HG03097 (cell line): ENCODE data around the gene DNMT1.
A peak's percentile ranks its signal among the peaks of the same experiment; 100 is the strongest.
"Not testable (repeated sequence)": the region's sequence is repeated elsewhere in the genome, so short reads cannot be mapped to it uniquely, and the experiment has no call there.

Experiments used
- ATAC-seq: cut with Tn5 transposase; IDR thresholded peaks from one replicate; pipeline ENCODE4 v1.9.1; 2021; ENCODE audit not compliant: unreplicated experiment, low FRiP score

Gene DNMT1

DNA sequence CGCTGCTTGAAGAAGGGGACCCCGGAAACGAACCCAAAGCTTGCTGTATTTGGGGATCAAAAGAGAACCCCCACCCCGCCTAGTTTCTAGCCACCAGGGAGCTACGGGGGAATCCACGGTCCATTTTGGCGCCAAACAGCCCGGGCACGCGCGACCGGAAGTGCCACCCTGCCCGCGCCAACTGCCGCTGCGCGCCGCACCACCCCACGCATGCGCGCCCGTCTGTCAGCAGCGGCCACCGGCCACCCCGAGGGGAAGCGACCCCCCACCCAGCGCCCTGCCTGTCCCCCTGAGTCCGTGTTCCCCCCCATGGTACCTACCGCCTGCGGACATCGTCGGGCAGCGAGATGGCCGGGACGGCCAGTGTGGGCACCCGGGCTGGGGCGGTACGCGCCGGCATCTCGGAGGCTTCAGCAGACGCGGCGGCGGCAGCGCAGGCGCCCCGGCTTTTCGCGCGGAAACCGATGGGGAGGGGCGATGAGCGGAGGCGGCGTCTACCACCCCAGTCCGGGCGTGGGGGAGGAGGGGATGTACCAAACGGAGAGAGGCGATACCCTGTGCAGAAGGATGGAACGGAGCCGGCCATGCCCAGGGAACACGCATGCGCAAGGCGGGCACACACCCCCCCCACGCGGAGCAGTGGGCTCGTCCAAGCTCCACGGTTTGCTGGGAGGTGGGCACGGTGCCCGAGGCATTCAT is at the start of gene DNMT1:
DNMT1 (minus strand) TSS at position 454 of the 699 bp plus-strand sequence; CDS start at position 400, 54 bp downstream.
- ATAC-seq, result peak; percentile 84

DNA sequence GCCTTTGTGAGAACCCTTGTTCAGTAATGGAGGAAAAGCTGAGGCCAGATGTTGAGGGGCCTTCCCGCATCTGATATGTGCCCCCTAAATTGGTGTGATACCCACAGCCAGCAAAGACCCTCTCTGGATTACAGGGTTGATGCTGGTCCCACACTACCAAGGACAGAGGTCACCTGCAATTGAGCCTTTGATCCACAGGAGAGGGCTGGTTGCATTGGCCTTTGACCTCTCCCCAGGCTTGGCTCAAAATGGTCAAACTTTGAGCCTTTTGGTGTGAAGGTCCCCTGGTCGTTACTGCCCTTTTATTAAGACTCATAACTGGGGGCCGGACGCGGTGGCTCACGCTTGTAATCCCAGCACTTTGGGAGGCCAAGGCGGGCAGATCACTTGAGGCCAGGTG is 48.9 kb upstream of the DNMT1 start:
- ATAC-seq, result no peak

DNA sequence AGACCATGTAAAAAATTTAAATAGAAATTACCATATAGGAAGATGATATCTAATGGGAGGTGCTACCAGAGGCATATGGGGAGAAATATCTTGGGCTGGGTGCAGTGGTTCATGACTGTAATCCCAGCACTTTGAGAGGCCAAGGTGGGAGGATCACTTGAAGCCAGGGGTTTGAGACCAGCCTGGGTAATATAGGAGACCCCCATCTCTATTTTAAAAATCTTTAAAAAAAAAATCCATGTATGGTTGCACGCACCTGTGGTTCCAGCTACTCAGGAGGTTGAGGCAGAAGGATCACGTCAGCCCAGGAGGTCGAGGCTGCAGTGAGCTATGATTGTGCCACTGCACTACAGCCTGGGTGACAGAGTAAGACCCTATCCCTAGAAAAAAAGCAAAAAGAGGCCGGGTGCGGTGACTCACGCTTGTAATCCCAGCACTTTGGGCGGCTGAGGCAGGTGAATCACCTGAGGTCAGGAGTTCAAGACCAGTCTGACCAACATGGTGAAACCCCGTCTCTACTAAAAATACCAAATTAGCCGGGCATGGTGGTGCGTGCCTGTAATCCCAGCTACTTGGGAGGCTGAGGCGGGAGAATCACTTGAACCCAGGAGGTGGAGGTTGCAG is 47.2 kb upstream of the DNMT1 start:
- not testable (repeated sequence) for ATAC-seq

DNA sequence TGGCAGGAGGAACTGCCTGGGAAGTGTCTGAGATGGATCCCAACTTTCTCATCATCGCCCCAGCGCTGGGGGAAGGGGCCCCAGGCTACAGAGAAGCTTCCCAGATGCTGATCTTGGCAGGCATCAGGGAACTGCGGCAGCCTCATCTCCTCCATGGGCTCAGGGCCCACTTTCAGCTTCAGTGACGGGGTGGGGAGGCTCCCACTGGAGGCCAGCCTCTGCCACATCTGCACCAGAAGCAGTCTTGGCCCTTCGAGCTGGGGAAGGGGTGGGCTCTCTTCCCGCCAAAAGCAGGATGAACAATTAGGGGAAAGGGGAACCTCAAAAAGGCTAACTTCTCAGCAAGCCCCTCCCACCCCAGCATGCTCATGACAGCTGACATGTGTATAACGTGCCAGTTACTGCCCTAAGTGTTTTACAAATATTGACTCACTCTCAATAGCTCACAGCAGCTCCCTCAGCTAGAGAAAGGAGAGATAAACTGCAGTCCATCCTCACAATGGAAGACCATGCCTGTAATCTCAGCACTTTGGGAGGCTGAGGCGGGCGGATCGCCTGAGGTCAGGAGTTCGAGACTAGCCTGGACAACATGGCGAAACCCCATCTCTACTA is 43.5 kb upstream of the DNMT1 start:
- no peak for ATAC-seq

DNA sequence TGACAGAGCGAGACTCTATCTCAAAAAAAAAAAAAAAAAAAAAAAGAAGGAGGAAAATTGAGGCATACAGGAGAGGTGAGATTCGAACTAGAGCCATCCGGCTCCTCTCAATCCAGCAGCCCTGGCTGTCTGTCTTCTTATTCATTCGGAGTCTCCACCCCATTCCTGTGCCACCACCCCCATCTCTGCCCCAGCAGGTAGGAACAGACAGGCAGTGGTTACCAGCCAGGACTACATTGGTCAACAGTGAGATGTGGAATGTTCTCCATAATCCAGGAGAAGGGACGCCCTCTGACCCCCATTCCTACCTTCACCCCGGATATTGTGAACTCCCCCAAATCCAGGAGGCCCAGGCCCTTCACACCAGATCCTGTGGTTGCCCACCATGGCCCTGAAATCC is 42.9 kb upstream of the DNMT1 start:
- no peak for ATAC-seq

DNA sequence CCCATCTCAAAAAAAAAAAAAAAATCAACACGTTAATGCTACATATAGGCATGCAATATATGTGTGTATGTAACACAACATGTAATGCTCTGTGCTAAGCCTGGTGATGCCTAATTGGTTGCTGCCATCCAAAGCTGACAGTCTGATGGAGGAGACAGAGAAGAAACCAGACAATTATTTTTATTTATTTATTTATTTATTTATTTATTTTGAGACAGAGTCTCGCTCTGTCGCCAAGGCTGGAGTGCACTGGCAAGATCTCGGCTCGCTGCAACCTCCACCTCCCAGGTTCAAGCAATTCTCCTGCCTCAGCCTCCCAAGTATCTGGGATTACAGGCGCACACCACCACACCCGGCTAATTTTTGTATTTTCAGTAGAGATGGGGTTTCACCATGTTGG is 40.7 kb upstream of the DNMT1 start:
- not testable (repeated sequence) for ATAC-seq

DNA sequence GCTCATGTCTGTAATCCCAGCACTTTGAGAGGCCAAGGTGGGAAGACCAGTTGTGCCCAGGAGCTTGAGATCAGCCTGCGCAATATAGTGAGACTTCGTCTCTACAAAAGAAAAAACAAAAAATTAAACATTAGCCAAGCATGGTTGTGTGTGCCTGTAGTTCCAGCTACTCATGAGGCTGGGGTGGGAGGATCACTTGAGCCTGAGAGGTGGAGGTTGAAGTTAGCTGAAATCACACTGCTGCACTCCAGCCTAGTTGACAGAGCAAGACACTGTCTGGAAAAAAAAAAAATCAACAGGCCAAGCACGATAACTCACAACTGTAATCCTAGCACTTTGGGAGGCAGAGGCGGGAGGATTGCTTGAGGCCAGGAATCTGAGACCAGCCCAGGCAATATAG is 40.2 kb upstream of the DNMT1 start:
- no peak for ATAC-seq

DNA sequence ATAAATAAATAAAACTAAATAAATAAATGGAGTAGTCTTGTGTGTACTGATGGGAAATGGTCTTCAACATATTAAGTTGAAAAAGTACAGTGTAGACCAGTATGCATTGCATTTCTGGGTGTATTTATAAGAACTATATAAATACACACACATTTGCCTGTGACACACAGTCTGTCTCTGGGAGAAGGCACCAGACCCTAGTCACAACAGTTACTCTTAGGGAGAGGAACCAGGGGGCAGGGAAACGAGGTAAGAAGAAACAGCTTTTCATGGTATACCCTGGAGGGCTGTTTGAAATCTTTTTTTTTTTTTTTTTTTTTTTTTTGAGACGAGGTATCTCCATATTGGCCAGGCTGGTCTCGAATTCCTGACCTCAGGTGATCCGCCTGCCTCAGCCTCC is 39.2 kb upstream of the DNMT1 start:
- no peak for ATAC-seq

DNA sequence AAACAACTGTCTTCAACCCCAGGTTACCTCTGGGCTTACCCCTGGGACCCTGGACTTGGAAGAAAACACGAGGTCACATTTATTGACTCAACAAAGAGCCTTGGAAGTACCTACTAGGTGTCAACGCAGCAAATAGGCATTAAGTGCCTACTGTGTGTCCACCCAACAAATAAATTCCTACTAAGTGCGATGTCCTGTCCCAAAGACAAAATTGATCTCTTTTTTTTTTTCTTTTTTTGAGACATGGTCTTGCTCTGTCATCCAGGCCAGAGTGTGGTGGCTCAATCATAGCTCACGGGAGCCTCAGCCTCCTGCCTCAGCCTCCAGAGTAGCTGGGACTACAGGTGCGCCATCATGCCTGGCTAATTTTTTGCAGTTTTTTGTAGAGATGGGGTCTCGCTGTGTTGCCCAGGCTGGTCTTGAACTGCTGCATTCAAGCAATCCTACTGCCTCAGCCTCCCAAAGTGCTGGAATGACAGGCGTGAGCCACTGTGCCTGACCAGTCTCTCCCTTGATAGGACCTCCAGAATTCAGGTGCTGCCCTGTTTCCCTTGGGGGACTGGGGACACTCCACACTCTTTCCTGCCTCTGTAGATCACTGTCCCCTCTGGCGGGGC is 37.0 kb upstream of the DNMT1 start:
- no peak for ATAC-seq

DNA sequence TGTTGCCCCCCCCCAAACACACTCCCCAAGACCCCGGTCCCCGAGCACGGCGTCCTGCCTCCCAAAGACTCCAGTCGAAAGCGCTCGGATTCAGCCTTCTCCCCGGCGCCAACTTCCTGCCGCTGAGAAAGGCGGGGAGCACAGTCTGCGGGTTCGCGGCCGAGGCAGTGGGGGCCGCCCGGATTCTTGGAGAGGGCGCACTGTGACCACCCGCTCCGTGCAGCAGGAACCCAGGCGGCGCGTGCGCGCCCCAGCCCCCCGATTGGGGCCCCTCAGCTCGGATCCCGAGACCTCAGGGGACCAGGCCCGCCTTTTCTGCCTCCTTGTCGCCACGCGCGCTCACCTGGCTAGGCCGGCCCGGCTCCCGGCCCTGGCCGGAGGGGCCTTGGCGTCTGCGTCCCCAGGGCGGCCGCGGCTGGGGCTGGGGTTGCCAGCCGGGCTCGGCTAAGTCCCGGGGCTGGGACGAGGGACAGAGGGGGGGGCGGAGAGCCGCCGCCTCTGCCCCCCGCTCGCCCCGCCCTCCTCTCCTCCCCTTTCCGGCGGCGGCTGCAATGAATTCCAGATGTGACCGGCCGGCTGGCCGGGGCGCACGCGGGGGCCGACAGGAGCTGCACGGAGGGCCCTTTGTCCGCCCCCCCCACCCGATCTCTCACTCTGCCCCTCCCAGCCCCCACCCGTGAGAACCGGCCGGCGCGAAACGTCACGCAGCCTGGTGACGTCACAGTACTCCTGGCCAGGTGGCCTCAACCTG is 36.3 kb upstream of the DNMT1 start, which contains the start of gene S1PR2:
S1PR2 (minus strand) TSS at position 471 of the 751 bp plus-strand sequence. CDS start 6,426 bp downstream, outside the sequence.
- ATAC-seq, result no peak

DNA sequence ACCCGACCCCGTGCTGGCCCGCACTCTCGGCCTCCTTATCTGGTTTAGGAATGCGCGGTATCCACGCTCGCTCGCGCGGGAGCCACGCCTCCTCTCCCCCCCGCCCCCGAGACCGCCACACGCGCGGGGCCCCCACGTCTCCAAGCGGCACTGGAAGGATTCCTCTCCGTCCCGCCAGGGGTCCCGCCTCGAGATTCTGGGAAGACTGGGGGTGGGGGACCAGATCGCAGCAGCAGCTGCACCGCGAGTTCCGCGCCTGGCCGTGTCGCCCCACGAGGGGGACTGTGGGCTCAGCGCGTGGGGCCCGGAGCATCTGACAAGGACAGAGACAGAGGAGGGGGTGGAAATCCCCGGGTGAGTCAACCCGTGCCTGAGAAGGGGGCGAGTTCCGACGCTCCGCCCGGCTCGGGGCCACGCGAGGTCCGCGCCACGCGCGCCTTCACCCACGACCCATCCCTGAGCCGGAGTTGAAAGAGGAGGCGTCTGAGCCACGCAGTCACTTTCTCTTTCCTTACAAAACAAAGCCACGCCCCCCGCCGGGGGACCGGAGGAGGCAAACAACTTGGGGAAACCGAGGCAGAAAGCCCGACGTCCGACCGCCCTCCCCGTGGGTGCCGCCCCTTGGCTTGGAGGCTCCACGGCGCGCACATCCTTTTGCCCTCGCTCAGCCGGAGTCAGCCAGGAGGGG is 35.6 kb upstream of the DNMT1 start:
- ATAC-seq, result no peak

DNA sequence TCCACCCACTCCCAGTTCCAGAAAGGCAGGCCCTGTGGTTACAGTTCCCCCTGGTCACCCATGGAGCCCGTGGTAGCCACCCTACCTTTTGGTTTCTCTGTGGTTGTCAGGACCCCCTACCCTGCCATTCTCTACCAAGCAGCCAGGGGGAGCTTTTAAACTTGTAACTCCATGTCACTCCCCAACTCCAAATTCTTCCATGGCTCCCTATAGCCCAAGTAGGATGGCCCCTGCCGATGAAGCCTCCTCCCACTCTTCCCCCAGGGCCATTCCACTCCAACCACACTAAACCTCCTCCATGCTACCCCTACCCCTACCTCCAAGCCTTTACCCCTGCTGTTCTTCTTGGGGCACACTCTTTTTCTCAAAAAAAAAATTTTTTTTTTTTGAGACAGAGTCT is 34.2 kb upstream of the DNMT1 start:
- ATAC-seq, result no peak

DNA sequence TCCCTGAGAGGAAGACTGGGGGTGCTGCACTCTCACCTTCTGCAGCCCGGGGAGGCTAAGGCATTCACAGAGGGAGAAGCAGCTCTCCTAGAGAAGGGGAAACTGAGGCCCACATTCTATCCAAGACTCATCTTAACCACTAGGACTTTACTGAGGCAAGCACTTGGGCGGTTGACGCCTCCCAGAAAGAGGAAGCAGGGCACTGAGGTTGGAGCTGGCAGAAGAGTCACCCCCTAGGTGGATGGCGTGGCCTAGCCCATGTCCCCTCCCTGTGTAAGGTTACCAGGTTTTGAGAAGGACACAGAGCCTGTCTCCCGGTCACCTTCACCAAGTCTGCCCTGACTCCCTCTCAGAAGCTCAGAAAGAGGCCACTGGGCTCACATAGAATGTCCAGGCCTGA is 33.6 kb upstream of the DNMT1 start:
- ATAC-seq, result no peak

DNA sequence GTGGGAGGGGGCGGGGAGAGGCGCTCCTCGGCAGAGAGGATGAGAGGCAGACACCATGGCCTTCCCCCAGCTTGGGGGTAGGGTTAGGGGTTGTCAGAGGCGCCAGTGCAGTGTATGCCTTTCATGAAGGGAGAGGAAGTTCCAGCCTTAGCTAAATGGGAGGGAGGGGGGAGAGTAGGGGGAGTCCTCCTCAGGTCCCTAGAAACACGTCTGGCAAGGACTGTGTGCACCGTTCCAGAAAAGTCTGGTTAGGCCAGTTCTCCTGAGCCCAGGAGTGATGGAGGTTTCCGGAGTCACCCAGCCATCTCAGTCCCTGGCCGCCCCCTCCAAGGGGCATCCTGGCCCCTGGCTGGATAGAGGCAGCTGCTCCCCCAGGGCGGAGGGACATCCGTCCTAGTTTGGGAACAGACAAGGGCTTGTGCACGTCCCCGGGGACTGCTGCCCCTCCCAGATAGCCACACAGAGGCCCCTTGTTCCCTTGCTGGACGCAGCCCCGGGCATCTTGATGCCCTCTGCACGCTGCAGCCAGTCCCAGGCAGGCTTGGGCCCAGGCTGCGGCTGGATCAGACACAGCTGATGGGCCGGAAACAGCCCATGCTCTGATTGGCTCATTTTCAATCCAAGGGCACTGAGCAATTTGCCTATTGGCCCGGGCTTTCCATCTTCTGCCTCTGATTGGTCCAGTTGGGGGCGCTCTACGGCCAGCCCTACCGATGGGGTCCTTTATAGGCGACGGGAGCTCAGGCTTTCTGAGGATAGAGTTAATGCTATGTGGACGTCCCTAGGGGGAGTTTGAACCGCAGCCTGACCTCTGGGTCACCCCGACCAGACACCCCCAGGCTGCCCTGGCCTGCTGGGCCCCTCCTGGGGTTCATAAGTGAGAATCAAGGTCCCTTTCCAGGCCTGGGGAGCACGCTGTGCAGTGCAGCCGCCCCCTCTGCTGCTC is 32.5 kb upstream of the DNMT1 start:
- no peak for ATAC-seq

DNA sequence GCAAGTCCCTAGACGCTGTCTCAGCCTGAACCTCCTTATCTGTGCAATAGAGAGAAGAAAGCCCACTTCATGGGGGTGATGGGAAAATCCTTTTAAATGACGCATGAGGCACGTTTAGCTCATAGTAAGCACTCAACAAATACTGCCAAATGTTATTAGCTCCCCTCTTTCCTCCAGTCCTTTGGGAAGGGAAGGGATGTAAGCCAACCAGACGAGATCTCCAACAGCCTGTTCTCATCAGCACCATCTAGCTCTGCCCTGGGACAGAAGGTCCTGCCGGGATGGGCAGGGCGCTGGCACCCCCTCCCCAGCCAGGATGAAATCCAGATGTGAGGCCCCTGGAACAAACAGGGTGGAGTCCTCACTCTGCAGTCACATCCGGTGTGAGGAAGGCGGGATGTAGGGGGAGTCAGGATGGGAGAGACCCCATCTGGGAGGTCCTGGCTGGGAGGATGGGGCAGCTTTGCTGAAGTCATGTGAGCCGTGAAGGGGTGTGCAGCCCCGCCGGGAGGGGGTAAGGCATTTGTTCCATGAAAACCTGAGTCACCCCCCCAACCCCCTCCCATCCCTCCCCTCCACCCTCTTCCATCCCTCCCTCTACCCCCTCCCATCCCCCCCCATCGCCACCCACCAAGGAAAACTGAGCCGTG is 31.7 kb upstream of the DNMT1 start:
- no peak for ATAC-seq

DNA sequence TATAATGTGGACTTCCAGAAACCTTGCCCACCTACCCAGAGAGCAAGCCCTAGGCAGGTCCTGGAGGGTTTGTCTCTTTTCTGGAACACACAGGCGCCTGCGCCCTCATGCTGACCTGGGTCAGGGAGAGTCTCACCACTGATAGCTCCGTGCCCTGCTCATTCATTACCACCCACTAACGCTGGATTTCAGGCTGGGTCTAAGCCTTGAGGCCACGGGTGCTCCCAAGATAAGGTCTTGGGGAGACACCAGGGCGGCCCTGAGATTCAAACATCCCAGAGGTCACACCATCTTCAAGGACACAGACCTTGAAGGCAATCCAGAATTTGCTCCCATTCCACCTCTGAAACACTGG is 31.2 kb upstream of the DNMT1 start:
- ATAC-seq, result no peak

DNA sequence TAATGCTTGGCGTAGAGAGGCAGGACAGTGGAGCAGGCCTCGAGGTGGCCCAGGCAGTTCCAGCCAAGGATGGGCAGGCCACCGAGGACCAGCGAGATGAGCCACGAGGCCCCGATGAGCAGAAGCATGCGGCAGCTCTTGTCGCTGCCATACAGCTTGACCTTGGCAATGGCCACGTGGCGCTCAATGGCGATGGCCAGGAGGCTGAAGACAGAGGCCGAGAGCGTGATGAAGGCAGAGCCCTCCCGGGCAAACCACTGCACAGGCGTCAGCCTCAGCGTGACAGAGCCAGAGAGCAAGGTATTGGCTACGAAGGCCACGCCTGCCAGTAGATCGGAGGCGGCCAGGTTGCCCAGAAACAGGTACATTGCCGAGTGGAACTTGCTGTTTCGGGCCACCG is 29.6 kb upstream of the DNMT1 start:
- no peak for ATAC-seq

DNA sequence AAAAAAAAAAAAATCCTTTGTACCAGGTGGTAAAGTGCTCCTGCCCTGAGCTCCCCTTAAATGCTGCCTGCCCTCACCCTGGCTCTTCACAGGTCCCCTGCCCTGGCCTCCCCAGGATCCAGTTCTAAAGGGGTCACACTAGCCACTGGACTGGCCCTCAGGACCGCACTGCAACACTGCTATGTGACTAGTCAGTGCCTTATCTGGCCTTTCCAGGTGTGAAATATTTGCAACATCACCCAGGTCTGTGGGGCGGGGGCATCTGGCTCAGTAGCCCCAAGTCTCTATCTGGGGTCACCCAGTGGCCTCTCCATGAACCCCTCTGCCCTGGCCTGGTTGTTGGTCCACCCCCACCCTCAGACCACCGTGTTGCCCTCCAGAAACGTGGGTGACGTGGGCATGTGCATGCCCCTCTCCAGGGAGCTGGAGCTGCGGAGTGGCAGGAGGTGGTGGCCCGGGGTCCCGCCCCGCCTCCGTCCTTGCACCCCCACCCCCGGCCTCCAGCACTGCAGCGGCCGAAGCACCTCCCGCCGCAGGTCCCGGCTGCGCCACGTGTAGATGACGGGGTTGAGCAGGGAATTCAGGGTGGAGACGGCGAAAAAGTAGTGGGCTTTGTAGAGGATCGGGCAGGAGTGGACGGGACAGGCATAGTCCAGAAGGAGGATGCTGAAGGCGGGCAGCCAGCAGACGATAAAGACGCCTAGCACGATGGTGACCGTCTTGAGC is 28.9 kb upstream of the DNMT1 start:
- ATAC-seq, result no peak
